HG03103 (cell line): Measurements from ENCODE around the gene MAST3.
A peak's percentile ranks its signal among the peaks of the same experiment; 100 is the strongest.

Source experiments
- ATAC-seq: cut with Tn5 transposase; IDR thresholded peaks from one replicate; pipeline ENCODE4 v1.9.1; 2021; ENCODE audit warnings: low read depth; ENCODE audit not compliant: unreplicated experiment

Gene MAST3

GRCh38 chr19:18173572-18174288, 76.2 kb downstream of the MAST3 start, which contains the start of gene IFI30:
Gene IFI30, plus strand, starts transcription at chr19:18173813. Its CDS starts 29 bp downstream, at chr19:18173842.
- no peak for ATAC-seq

- ATAC-seq = no peak
These were observed 77.4 kb downstream of the MAST3 start for GRCh38 chr19:18174983-18175382.

GRCh38 chr19:18176367-18177310, 79.1 kb downstream of the MAST3 start:
- no peak for ATAC-seq

GRCh38 chr19:18179957-18180356, 82.4 kb downstream of the MAST3 start:
- no peak for ATAC-seq

- no peak for ATAC-seq
These were observed 86.0 kb downstream of the MAST3 start for GRCh38 chr19:18183529-18183928.

GRCh38 chr19:18185538-18185937, 88.0 kb downstream of the MAST3 start:
- ATAC-seq = no peak

- no peak for ATAC-seq
These were observed 92.7 kb downstream of the MAST3 start for GRCh38 chr19:18190278-18190677.

- no peak for ATAC-seq
These were observed 94.1 kb downstream of the MAST3 start for GRCh38 chr19:18191640-18192062.

- peak; percentile 76 for ATAC-seq
These were observed 95.3 kb downstream of the MAST3 start, which contains the start of gene MPV17L2 for GRCh38 chr19:18192673-18193387. Gene MPV17L2, plus strand, starts transcription at chr19:18193218. Its CDS starts 64 bp downstream, at chr19:18193282.

- no peak for ATAC-seq
These were observed 96.0 kb downstream of the MAST3 start for GRCh38 chr19:18193388-18194180.

GRCh38 chr19:18194181-18194530, 96.6 kb downstream of the MAST3 start:
- ATAC-seq = no peak

- ATAC-seq = no peak
These were observed 97.1 kb downstream of the MAST3 start for GRCh38 chr19:18194554-18195238.

GRCh38 chr19:18196511-18196845, 98.9 kb downstream of the MAST3 start:
- ATAC-seq = no peak

GRCh38 chr19:18197306-18197705, 99.7 kb downstream of the MAST3 start:
- no peak for ATAC-seq

GRCh38 chr19:18197941-18198340, 100.4 kb downstream of the MAST3 start:
- ATAC-seq = no peak

- ATAC-seq = no peak
These were observed 100.8 kb downstream of the MAST3 start for GRCh38 chr19:18198374-18198773.
